Activated CD4-positive, alpha-beta memory T cell treated with anti-CD3 and anti-CD28 coated beads, Interleukin-2, amount 10 ng/mL, durations not matched to agents 7 days and 5 days (primary cell): Measurements from ENCODE around the gene MCHR1. TPM values are rescaled to one million over a fixed set of nuclear protein-coding genes. Genes with fewer than 3 reads are reported as not detected.
A peak's percentile ranks its signal among the peaks of the same experiment; 100 is the strongest.

Experiments
- CTCF ChIA-PET: fragments of 350-600 bp; sonication (Branson Sonifier 250); formaldehyde crosslinking; loops from one replicate; lab custom pipeline; 2021; ENCODE audit warnings: antibody characterized with exemption, inconsistent platforms; lab: Charles Lee
- POLR2A ChIA-PET: fragments of 350-600 bp; sonication (Branson Sonifier 250); formaldehyde crosslinking; loops from one replicate; lab custom pipeline; 2021; ENCODE audit warnings: antibody characterized with exemption; lab: Charles Lee
- DNase-seq: peaks from one replicate; pipeline ENCODE4 v3.0.0-alpha.2; 2020
- H3K27ac Mint-ChIP-seq: one replicate; pipeline ENCODE4 v1.8.0; 2021; ENCODE audit warnings: mild to moderate bottlenecking, mixed read lengths
- H3K27me3 Mint-ChIP-seq: one replicate; pipeline ENCODE4 v1.8.0; 2021; ENCODE audit warnings: mixed read lengths
- H3K36me3 Mint-ChIP-seq: one replicate; pipeline ENCODE4 v1.8.0; 2021; ENCODE audit warnings: low read depth, mixed read lengths
- H3K4me1 Mint-ChIP-seq: one replicate; pipeline ENCODE4 v1.8.0; 2021; ENCODE audit warnings: mixed read lengths
- H3K4me3 Mint-ChIP-seq: one replicate; pipeline ENCODE4 v1.8.0; 2021; ENCODE audit warnings: mild to moderate bottlenecking, mixed read lengths
- H3K9me3 Mint-ChIP-seq: one replicate; pipeline ENCODE4 v1.8.0; 2021; ENCODE audit warnings: mixed read lengths
- total RNA-seq, 2 experiments: library from RNA; stranded (reverse); gene quantifications; one replicate each; pipeline ENCODE4 v1.2.3, GENCODE V29; 2021

The MCHR1 gene, protein sequence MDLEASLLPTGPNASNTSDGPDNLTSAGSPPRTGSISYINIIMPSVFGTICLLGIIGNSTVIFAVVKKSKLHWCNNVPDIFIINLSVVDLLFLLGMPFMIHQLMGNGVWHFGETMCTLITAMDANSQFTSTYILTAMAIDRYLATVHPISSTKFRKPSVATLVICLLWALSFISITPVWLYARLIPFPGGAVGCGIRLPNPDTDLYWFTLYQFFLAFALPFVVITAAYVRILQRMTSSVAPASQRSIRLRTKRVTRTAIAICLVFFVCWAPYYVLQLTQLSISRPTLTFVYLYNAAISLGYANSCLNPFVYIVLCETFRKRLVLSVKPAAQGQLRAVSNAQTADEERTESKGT
- not detected for total RNA-seq

- Mint-ChIP-seq H3K4me1 (peaks cover 25% of the 10 kb centered on the region), H3K27me3 (peaks cover 17% of the 10 kb centered on the region), H3K36me3 (no peaks in the 10 kb centered on the region), H3K4me3 (no peak within 1 kb of the TSS), H3K27ac (no peak within 1 kb of the TSS), H3K9me3 (no peaks in the 10 kb centered on the region)
- CTCF ChIA-PET = interaction anchor here (0.8 kb wide), 1 partner anchor 80 kb away, joined by 3 read pairs; no protein-coding TSS in a partner anchor
- no peak for DNase-seq
- POLR2A ChIA-PET = no interaction called here
These were observed at the start of gene MCHR1 for GRCh38 chr22:40679249-40679963. Gene MCHR1, plus strand, starts transcription at chr22:40679484. Its CDS starts 169 bp downstream, at chr22:40679653.

DNA sequence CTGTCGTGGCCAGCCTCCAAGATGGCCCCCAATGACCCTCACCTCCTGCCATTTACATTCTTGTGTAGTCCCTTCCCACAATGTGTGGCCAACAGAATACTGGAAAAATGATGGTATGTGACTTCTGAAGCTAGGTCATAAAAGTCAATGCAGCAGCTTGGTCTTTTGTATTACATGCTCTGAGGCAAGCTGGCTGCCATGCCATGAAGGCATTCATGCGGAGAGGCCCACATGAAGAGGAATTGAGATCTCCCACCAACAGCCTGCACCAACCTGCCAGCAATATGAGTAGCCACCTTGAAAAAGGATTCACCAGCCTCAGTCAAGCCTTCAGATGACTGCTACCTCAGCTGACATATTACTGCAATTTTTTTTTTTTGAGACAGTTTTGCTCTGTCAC is 47.4 kb upstream of the MCHR1 start:
- ChIA-PET CTCF (interaction anchor here (0.6 to 4.4 kb wide), 2 partner anchors 14 to 37 kb away, joined by 3 to 26 read pairs; no protein-coding TSS in a partner anchor), POLR2A (no interaction called here)
- Mint-ChIP-seq H3K36me3 (peaks cover 6% of the 10 kb centered on the region), H3K27ac (no peak overlapping the region), H3K9me3 (no peaks in the 10 kb centered on the region), H3K27me3 (no peaks in the 10 kb centered on the region), H3K4me1 (peaks cover 36% of the 10 kb centered on the region), H3K4me3 (no peak overlapping the region)
- no peak for DNase-seq

GRCh38 chr22:40633036-40633435 is 46.2 kb upstream of the MCHR1 start:
- Mint-ChIP-seq H3K27ac (no peak overlapping the region), H3K36me3 (peaks cover 6% of the 10 kb centered on the region), H3K4me3 (no peak overlapping the region), H3K9me3 (no peaks in the 10 kb centered on the region), H3K4me1 (peaks cover 41% of the 10 kb centered on the region), H3K27me3 (no peaks in the 10 kb centered on the region)
- CTCF ChIA-PET = interaction anchor here (4.4 kb wide), 1 partner anchor 13 kb away, joined by 26 read pairs; no protein-coding TSS in a partner anchor
- no peak for DNase-seq
- POLR2A ChIA-PET = interaction anchor here (1.1 to 6.1 kb wide), 2 partner anchors 100 to 455 kb away, joined by 4 to 59 read pairs; partner anchors contain the start of gene TNRC6B

GRCh38 chr22:40634119-40634903 is 45.0 kb upstream of the MCHR1 start:
- no peak for DNase-seq
- ChIA-PET POLR2A (interaction anchor here (0.7 to 6.1 kb wide), 4 partner anchors 10 to 457 kb away, joined by 3 to 59 read pairs (median 4); partner anchors contain the start of gene TNRC6B), CTCF (interaction anchor here (1.2 to 4.4 kb wide), 4 partner anchors 8 to 197 kb away, joined by 3 to 26 read pairs (median 4); no protein-coding TSS in a partner anchor)
- Mint-ChIP-seq H3K9me3 (no peaks in the 10 kb centered on the region), H3K36me3 (peaks cover 6% of the 10 kb centered on the region), H3K4me3 (no peak overlapping the region), H3K27me3 (no peaks in the 10 kb centered on the region), H3K27ac (no peak overlapping the region), H3K4me1 (peaks cover 33% of the 10 kb centered on the region)

- H3K36me3 Mint-ChIP-seq = peaks cover 6% of the 10 kb centered on the region
- no peaks in the 10 kb centered on the region for H3K9me3 Mint-ChIP-seq
- ChIA-PET CTCF (interaction anchor here (1.2 to 4.4 kb wide), 3 partner anchors 11 to 198 kb away, joined by 3 to 26 read pairs (median 4); no protein-coding TSS in a partner anchor), POLR2A (interaction anchor here (0.7 to 6.1 kb wide), 5 partner anchors 11 to 372 kb away, joined by 3 to 59 read pairs (median 3); no protein-coding TSS in a partner anchor)
- DNase-seq = no peak
- peak overlapping the region; percentile 91 for H3K4me3 Mint-ChIP-seq
- peaks cover 32% of the 10 kb centered on the region for H3K4me1 Mint-ChIP-seq
- peak overlapping the region; percentile 73 for H3K27ac Mint-ChIP-seq
- no peaks in the 10 kb centered on the region for H3K27me3 Mint-ChIP-seq
These were observed 44.0 kb upstream of the MCHR1 start for GRCh38 chr22:40635043-40635939.

DNA sequence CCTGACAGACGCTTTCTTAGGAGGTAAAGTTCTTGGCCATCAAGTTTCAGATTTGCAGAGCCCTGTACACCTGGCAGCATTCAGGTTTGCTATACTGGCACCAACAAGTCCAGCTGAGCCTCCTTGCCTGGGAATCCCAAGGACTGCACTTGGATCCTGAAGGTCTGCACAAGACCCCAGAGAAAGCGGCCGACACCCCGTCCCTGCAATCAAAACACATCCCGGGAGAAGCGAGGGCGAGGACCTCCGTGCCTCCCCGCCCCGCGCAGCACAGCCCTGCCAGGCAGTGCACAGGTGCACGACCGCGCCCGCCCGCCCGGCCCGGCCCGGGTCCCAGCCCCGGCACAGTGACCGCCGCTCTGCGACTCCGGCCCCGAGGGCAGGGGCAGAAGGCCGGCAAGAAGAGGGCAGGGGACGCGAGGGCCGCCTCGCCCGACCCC is 43.3 kb upstream of the MCHR1 start:
- H3K4me1 Mint-ChIP-seq = peaks cover 31% of the 10 kb centered on the region
- POLR2A ChIA-PET = interaction anchor here (0.7 to 6.1 kb wide), 14 partner anchors 10 to 373 kb away, joined by 3 to 59 read pairs (median 4); no protein-coding TSS in a partner anchor
- DNase-seq = no peak

GRCh38 chr22:40636380-40637182 is 42.7 kb upstream of the MCHR1 start, which contains the start of gene MRTFA:
Gene MRTFA, minus strand, starts transcription at chr22:40636719.
- ChIA-PET POLR2A (interaction anchor here (0.6 to 6.1 kb wide), 30 partner anchors 8 to 983 kb away, joined by 3 to 59 read pairs (median 3); partner anchors contain the start of gene RANGAP1), CTCF (interaction anchor here (0.6 to 2.5 kb wide), 9 partner anchors 10 to 1140 kb away, joined by 3 to 28 read pairs (median 6); no protein-coding TSS in a partner anchor)
- peaks cover 31% of the 10 kb centered on the region for H3K4me1 Mint-ChIP-seq
- peak; percentile 100 for DNase-seq
- peak within 1 kb of the TSS; percentile 91 for H3K4me3 Mint-ChIP-seq
- H3K27me3 Mint-ChIP-seq = no peaks in the 10 kb centered on the region
- H3K9me3 Mint-ChIP-seq = no peaks in the 10 kb centered on the region
- peak within 1 kb of the TSS; percentile 91 for H3K27ac Mint-ChIP-seq
- H3K36me3 Mint-ChIP-seq = peaks cover 6% of the 10 kb centered on the region

More for the DNA sequence above, 43.3 kb upstream of the MCHR1 start:
- CTCF ChIA-PET = interaction anchor here (0.6 to 2.5 kb wide), 3 partner anchors 10 to 1140 kb away, joined by 3 to 28 read pairs (median 11); no protein-coding TSS in a partner anchor
- Mint-ChIP-seq H3K27ac (peak overlapping the region; percentile 73), H3K4me3 (peak overlapping the region; percentile 91), H3K9me3 (no peaks in the 10 kb centered on the region), H3K27me3 (no peaks in the 10 kb centered on the region), H3K36me3 (peaks cover 6% of the 10 kb centered on the region)

DNA sequence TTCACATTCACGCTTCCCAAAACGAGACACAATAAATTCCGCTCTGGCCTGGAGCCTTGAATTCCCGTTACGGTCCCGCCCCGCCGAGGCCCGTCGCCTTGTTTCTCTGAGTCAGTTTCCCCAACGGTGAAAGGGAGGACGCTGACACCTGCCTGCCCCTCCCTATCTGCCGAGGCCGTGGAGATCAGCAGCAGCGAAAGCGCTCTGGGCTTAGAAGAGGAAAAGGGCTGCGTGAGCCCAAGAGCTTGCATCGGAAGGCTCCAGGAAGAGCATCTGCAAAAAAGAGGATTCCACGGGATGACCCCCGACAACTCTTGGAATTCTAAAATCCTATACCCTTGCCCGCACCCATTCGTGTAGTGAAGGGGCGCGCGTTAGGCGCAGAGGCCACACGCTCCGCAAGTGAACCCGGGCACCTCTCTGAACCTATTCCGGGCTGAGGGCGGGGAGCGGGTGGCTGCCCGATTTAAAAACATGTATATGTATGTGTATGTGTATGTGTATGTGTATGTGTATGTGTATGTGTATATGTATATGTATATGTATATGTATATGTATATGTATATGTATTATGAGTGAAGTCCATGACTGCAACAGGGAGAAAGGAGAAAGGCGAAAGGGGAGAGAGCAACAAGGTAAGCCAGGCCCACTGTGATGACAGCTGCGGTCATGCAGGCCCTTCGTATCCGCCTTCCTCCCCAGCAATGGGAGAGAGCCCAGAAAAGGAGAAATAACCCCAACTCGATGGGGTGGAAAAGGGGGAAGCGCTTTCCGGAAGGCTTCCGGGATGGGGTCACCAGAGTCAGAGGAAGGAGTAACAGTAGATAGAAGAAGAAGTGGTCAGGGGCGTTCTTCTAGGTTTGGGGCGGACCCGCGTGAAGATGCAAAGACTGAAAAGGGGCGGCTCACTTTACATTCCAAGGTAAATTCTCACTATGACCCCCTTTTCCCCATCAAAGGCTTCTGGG is 41.8 kb upstream of the MCHR1 start:
- DNase-seq = peak; percentile 64
- Mint-ChIP-seq H3K4me3 (peak overlapping the region; percentile 91), H3K27me3 (no peaks in the 10 kb centered on the region), H3K9me3 (no peaks in the 10 kb centered on the region), H3K4me1 (peaks cover 27% of the 10 kb centered on the region), H3K36me3 (peaks cover 6% of the 10 kb centered on the region), H3K27ac (peak overlapping the region; percentile 91)
- ChIA-PET CTCF (interaction anchor here (1.0 to 2.5 kb wide), 9 partner anchors 9 to 262 kb away, joined by 4 to 28 read pairs (median 6); no protein-coding TSS in a partner anchor), POLR2A (interaction anchor here (0.7 to 6.1 kb wide), 27 partner anchors 9 to 982 kb away, joined by 3 to 59 read pairs (median 3); partner anchors contain the start of gene RANGAP1)

- POLR2A ChIA-PET = interaction anchor here (1.3 to 6.1 kb wide), 5 partner anchors 8 to 256 kb away, joined by 3 to 59 read pairs (median 11); no protein-coding TSS in a partner anchor
- CTCF ChIA-PET = interaction anchor here (1.3 to 2.5 kb wide), 4 partner anchors 8 to 201 kb away, joined by 3 to 28 read pairs (median 8); no protein-coding TSS in a partner anchor
- no peaks in the 10 kb centered on the region for H3K9me3 Mint-ChIP-seq
- DNase-seq = no peak
- H3K27ac Mint-ChIP-seq = no peak overlapping the region
- no peaks in the 10 kb centered on the region for H3K27me3 Mint-ChIP-seq
- H3K36me3 Mint-ChIP-seq = peaks cover 3% of the 10 kb centered on the region
- peaks cover 24% of the 10 kb centered on the region for H3K4me1 Mint-ChIP-seq
- peak overlapping the region; percentile 91 for H3K4me3 Mint-ChIP-seq
These were observed 41.0 kb upstream of the MCHR1 start for GRCh38 chr22:40638261-40638660.
